Skeletal muscle tissue (tissue), 4 donors: ENCODE results near the gene AKR1B15. TPM values are rescaled to one million over a fixed set of nuclear protein-coding genes. Genes with fewer than 3 reads are reported as not detected.

ENCODE experiments used
- H3K27ac ChIP-seq: one replicate; pipeline ENCODE4 v1.7.0; 2013; ENCODE audit warnings: mild to moderate bottlenecking, low read depth, low read length, inconsistent platforms
- H3K27me3 ChIP-seq, 3 donors: one replicate each; pipeline ENCODE4 v1.7.0; 2013; ENCODE audit warnings: low read length in 3 of 3; ENCODE audit not compliant: control insufficient read depth in 3 of 3, insufficient read depth in 3 of 3
- H3K36me3 ChIP-seq, 3 donors: one replicate each; pipeline ENCODE4 v1.7.0; 2013; ENCODE audit warnings: low read length in 3 of 3; ENCODE audit not compliant: control insufficient read depth in 3 of 3, insufficient read depth in 3 of 3
- H3K4me1 ChIP-seq, 3 donors: one replicate each; pipeline ENCODE4 v1.7.0; 2013; ENCODE audit warnings: low read length in 3 of 3, mild to moderate bottlenecking in 3 of 3; ENCODE audit not compliant: control insufficient read depth in 3 of 3, insufficient read depth in 3 of 3
- H3K4me3 ChIP-seq, 3 donors: one replicate each; pipeline ENCODE4 v1.7.0; 2013; ENCODE audit warnings: low read length in 3 of 3
- H3K9ac ChIP-seq, 3 donors: one replicate each; pipeline ENCODE4 v1.7.0; 2013; ENCODE audit warnings: low read length in 3 of 3, mild to moderate bottlenecking in 3 of 3, moderate library complexity in 2 of 3, low read depth in 1 of 3
- H3K9me3 ChIP-seq, 3 donors: one replicate each; pipeline ENCODE4 v1.7.0; 2013; ENCODE audit warnings: low read length in 3 of 3; ENCODE audit not compliant: control insufficient read depth in 3 of 3
- total RNA-seq: library from RNA; depleted of rRNA; stranded (reverse); fragments of >200 nt; gene quantifications from one replicate; pipeline ENCODE4 v1.2.3, GENCODE V29; 2014
- donor health status: Osteomylitis.

AKR1B15 gene
- total RNA-seq, result under 0.01 TPM

- Histone ChIP-seq H3K9me3 (no peaks in the 10 kb centered on the region), H3K4me1 (peaks cover 23 to 41% (median 23%) of the 10 kb centered on the region in 3 donors), H3K27ac (peak within 1 kb of the TSS; percentile 80), H3K27me3 (no peaks in the 10 kb centered on the region), H3K4me3 (peak within 1 kb of the TSS; percentile 13 to 77 (median 25)), H3K9ac (peak within 1 kb of the TSS; percentile 43 to 80 (median 66)), H3K36me3 (no peaks in the 10 kb centered on the region)
Observed at GRCh38 chr7:134548877-134549276, at the start of gene AKR1B15. Gene AKR1B15, plus strand, starts transcription at chr7:134549110. Its CDS starts 15,510 bp downstream, at chr7:134564620.

GRCh38 chr7:134500406-134500805, 48.5 kb upstream of the AKR1B15 start:
- Histone ChIP-seq H3K27me3 (no peaks in the 10 kb centered on the region), H3K27ac (no peak overlapping the region), H3K36me3 (no peaks in the 10 kb centered on the region), H3K4me1 (peaks cover 0 to 2% (median 0%) of the 10 kb centered on the region in 3 donors), H3K9me3 (no peaks in the 10 kb centered on the region), H3K4me3 (no peak overlapping the region), H3K9ac (no peak overlapping the region)

GRCh38 chr7:134500982-134501381, 47.9 kb upstream of the AKR1B15 start:
- no peak overlapping the region for H3K27ac ChIP-seq
- H3K27me3 ChIP-seq, result no peaks in the 10 kb centered on the region
- peaks cover 0 to 2% (median 0%) of the 10 kb centered on the region in 3 donors for H3K4me1 ChIP-seq
- H3K9me3 ChIP-seq, result no peaks in the 10 kb centered on the region
- H3K36me3 ChIP-seq, result no peaks in the 10 kb centered on the region
- H3K4me3 ChIP-seq, result no peak overlapping the region
- H3K9ac ChIP-seq, result no peak overlapping the region

- Histone ChIP-seq H3K4me1 (peaks cover 0 to 2% (median 0%) of the 10 kb centered on the region in 3 donors), H3K9me3 (no peaks in the 10 kb centered on the region), H3K27ac (no peak overlapping the region), H3K27me3 (no peaks in the 10 kb centered on the region), H3K36me3 (no peaks in the 10 kb centered on the region), H3K9ac (no peak overlapping the region), H3K4me3 (no peak overlapping the region)
Observed at GRCh38 chr7:134502463-134503371, 46.2 kb upstream of the AKR1B15 start.

- no peaks in the 10 kb centered on the region for H3K27me3 ChIP-seq
- no peaks in the 10 kb centered on the region for H3K36me3 ChIP-seq
- H3K9ac ChIP-seq, result no peak overlapping the region
- H3K9me3 ChIP-seq, result no peaks in the 10 kb centered on the region
- no peak overlapping the region for H3K27ac ChIP-seq
- H3K4me1 ChIP-seq, result peaks cover 0 to 2% (median 0%) of the 10 kb centered on the region in 3 donors
- no peak overlapping the region for H3K4me3 ChIP-seq
Observed at GRCh38 chr7:134504660-134505164, 44.2 kb upstream of the AKR1B15 start.

GRCh38 chr7:134505856-134506255, 43.1 kb upstream of the AKR1B15 start:
- Histone ChIP-seq H3K4me1 (peaks cover 0 to 2% (median 0%) of the 10 kb centered on the region in 3 donors), H3K9ac (no peak overlapping the region), H3K36me3 (no peaks in the 10 kb centered on the region), H3K9me3 (no peaks in the 10 kb centered on the region), H3K4me3 (no peak overlapping the region), H3K27me3 (no peaks in the 10 kb centered on the region), H3K27ac (no peak overlapping the region)

GRCh38 chr7:134509010-134509409, 39.9 kb upstream of the AKR1B15 start:
- Histone ChIP-seq H3K9me3 (no peaks in the 10 kb centered on the region), H3K4me3 (no peak overlapping the region), H3K9ac (no peak overlapping the region), H3K27me3 (no peaks in the 10 kb centered on the region), H3K36me3 (no peaks in the 10 kb centered on the region), H3K27ac (no peak overlapping the region), H3K4me1 (no peaks in the 10 kb centered on the region)

- no peak overlapping the region for H3K9ac ChIP-seq
- H3K36me3 ChIP-seq, result no peaks in the 10 kb centered on the region
- H3K4me1 ChIP-seq, result peaks cover 8 to 11% (median 10%) of the 10 kb centered on the region in 3 donors
- H3K9me3 ChIP-seq, result no peaks in the 10 kb centered on the region
- no peaks in the 10 kb centered on the region for H3K27me3 ChIP-seq
- H3K4me3 ChIP-seq, result no peak overlapping the region
- no peak overlapping the region for H3K27ac ChIP-seq
Observed at GRCh38 chr7:134510646-134511045, 38.3 kb upstream of the AKR1B15 start.

- Histone ChIP-seq H3K36me3 (no peaks in the 10 kb centered on the region), H3K27ac (no peak overlapping the region), H3K9me3 (no peaks in the 10 kb centered on the region), H3K4me3 (no peak overlapping the region), H3K27me3 (no peaks in the 10 kb centered on the region), H3K9ac (no peak overlapping the region), H3K4me1 (peaks cover 11 to 19% (median 13%) of the 10 kb centered on the region in 3 donors)
Observed at GRCh38 chr7:134512271-134512670, 36.6 kb upstream of the AKR1B15 start.

- Histone ChIP-seq H3K27me3 (no peaks in the 10 kb centered on the region), H3K4me1 (peaks cover 11 to 19% (median 13%) of the 10 kb centered on the region in 3 donors), H3K9me3 (no peaks in the 10 kb centered on the region), H3K4me3 (no peak overlapping the region), H3K27ac (no peak overlapping the region), H3K36me3 (no peaks in the 10 kb centered on the region), H3K9ac (no peak overlapping the region)
Observed at GRCh38 chr7:134513169-134513752, 35.6 kb upstream of the AKR1B15 start.
